Measurements from ENCODE around the gene HFE. TPM values are rescaled to one million over a fixed set of nuclear protein-coding genes. Genes with fewer than 3 reads are reported as not detected.
"Not testable (repeated sequence)": the region's sequence is repeated elsewhere in the genome, so short reads cannot be mapped to it uniquely, and the experiment has no call there.

Gene HFE
- total RNA-seq, 1 donor from 2014 or later = 3.4 TPM

DNA sequence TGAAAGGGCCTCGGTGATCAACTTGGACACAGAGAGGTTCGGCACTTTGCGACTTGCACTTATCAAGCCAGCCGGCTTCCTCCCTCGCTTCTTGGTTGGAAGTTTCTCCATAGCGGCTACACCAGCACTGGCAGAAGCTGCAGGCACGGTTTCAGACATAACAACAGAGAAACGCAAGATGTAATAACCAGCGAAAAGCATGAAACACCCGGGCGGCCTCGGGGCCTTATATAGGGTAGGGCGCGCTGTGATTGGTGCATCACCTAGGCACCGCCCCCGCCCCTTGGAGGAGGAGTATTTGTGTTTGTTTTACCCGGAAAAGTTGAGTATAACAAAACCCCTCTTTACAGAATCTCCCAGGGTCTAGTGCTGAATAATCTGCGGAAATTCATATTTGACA lies 20.7 kb downstream of the HFE start:
- intact Hi-C loops (cut with micrococcal nuclease) = no loop called here
- H3K27me3 ChIP-seq (ENCODE audit: low read depth) = no peaks in the 10 kb centered on the region

DNA sequence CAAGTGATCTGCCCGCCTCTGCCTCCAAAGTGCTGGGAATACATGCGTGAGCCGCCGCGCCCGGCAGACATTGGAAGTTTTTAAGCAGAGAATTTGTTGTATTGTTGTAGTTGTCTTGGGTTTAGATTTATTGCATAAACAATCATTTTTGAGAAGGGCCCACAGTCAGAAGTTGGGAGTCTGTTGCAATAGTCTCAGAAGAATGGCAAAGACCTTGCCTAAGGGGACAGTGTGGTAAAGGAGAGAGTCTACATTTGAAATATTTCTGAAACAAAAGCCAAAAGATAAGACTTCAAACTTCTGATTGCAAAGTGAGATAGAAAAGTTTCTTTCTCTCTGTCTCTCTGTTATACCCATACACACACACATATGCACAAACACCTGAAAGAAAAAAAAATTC lies 22.5 kb downstream of the HFE start:
- TF ChIP-seq CTCF (IDR thresholded peaks at IDR 0.05; ENCODE audit: borderline replicate concordance) = no peak
- no peaks in the 10 kb centered on the region for H3K4me1 ChIP-seq
- H3K4me3 ChIP-seq = no peak overlapping the region
- intact Hi-C loops (cut with micrococcal nuclease) = no loop called here
- H3K27me3 ChIP-seq (ENCODE audit: low read depth) = no peaks in the 10 kb centered on the region
- H3K36me3 ChIP-seq = no peaks in the 10 kb centered on the region
- H3K9me3 ChIP-seq (replicated peaks) = no peaks in the 10 kb centered on the region
- DNase-seq = no peak
- H3K27ac ChIP-seq (replicated peaks) = no peak overlapping the region

More for the DNA sequence above, 20.7 kb downstream of the HFE start:
- H3K9me3 ChIP-seq (replicated peaks) = no peaks in the 10 kb centered on the region
- peaks cover 13% of the 10 kb centered on the region for H3K4me1 ChIP-seq
- TF ChIP-seq CTCF (IDR thresholded peaks at IDR 0.05; ENCODE audit: borderline replicate concordance) = no peak
- DNase-seq = no peak
- no peak overlapping the region for H3K4me3 ChIP-seq
- H3K36me3 ChIP-seq = no peaks in the 10 kb centered on the region
- no peak overlapping the region for H3K27ac ChIP-seq (replicated peaks)

DNA sequence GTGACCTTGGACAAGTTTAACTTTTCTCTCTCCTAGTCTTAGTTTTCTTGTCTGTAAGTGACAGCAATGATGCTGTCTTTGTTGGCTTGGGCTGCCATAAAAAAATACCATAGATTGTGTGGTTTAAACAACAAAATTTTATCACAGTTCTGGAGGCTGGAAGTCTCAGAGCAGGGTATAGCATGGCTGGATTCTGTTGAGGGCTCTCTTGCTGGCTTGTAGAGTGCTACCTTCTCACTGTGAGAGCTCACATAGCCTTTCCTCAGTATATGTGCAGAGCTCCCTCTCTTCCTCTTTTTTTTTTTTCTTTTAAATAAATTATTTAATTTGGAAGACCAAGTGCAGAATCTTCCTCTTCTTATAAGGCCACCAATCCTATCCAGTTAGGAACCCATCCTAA lies 26.3 kb downstream of the HFE start:
- intact Hi-C loops (cut with micrococcal nuclease) = no loop called here
- no peak overlapping the region for H3K27ac ChIP-seq (replicated peaks)
- no peaks in the 10 kb centered on the region for H3K36me3 ChIP-seq
- no peaks in the 10 kb centered on the region for H3K27me3 ChIP-seq (ENCODE audit: low read depth)
- no peak for DNase-seq
- H3K9me3 ChIP-seq (replicated peaks) = no peaks in the 10 kb centered on the region
- H3K4me1 ChIP-seq = no peaks in the 10 kb centered on the region
- no peak for TF ChIP-seq CTCF (IDR thresholded peaks at IDR 0.05; ENCODE audit: borderline replicate concordance)
- no peak overlapping the region for H3K4me3 ChIP-seq

DNA sequence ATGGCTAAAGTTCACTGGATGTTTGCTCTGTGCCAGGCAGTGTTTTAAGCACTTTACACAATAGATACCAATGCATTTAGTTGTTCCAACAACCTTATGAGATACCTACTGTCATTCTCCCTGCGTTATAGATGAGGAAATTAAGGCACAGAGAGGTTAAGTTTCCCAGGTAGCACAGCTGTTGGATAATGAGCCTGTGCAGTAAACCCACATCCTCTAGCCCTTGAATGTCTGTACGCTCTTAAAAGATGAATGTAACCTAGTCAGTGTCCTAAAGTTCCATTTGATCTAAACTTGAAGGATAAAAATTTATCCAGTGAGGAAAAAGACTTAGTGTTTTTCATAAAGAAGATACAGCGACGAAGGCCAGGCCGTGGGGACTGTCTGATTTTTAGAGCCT lies 28.0 kb downstream of the HFE start:
- intact Hi-C loops (cut with micrococcal nuclease) = no loop called here
- Histone ChIP-seq H3K27ac (replicated peaks) (no peak overlapping the region), H3K4me1 (no peaks in the 10 kb centered on the region), H3K27me3 (ENCODE audit: low read depth) (no peaks in the 10 kb centered on the region), H3K9me3 (replicated peaks) (no peaks in the 10 kb centered on the region), H3K36me3 (no peaks in the 10 kb centered on the region), H3K4me3 (no peak overlapping the region)
- no peak for DNase-seq
- no peak for TF ChIP-seq CTCF (IDR thresholded peaks at IDR 0.05; ENCODE audit: borderline replicate concordance)

DNA sequence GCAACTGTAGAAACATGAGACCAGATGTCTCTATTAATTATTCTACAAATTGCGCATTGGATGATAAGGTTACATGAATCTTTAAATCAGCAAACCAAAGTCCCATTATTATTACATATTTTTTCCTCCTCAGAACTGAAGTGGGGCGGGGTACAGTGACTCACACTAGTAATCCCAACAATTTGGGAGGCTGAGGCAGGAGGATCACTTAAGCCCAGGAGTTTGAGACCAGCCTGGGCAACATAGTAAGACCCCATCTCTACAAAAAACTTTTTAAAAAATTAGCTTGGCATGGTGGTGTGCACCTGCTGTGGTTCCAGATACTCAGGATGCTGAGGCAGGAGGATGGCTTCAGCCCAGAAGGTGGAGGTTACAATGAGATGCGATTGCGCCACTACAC lies 29.0 kb downstream of the HFE start:
- Histone ChIP-seq H3K9me3 (replicated peaks) (no peaks in the 10 kb centered on the region), H3K36me3 (no peaks in the 10 kb centered on the region), H3K27me3 (ENCODE audit: low read depth) (no peaks in the 10 kb centered on the region), H3K4me3 (no peak overlapping the region), H3K27ac (replicated peaks) (no peak overlapping the region), H3K4me1 (no peaks in the 10 kb centered on the region)
- DNase-seq = no peak
- TF ChIP-seq CTCF (IDR thresholded peaks at IDR 0.05; ENCODE audit: borderline replicate concordance) = no peak
- intact Hi-C loops (cut with micrococcal nuclease) = no loop called here

GRCh38 chr6:26118999-26119398 lies 31.8 kb downstream of the HFE start:
- TF ChIP-seq CTCF (IDR thresholded peaks at IDR 0.05; ENCODE audit: borderline replicate concordance) = no peak
- Histone ChIP-seq H3K4me3 (no peak overlapping the region), H3K27me3 (ENCODE audit: low read depth) (no peaks in the 10 kb centered on the region), H3K9me3 (replicated peaks) (no peaks in the 10 kb centered on the region), H3K4me1 (peaks cover 12% of the 10 kb centered on the region), H3K27ac (replicated peaks) (no peak overlapping the region), H3K36me3 (no peaks in the 10 kb centered on the region)
- DNase-seq = no peak
- intact Hi-C loops (cut with micrococcal nuclease) = no loop called here

DNA sequence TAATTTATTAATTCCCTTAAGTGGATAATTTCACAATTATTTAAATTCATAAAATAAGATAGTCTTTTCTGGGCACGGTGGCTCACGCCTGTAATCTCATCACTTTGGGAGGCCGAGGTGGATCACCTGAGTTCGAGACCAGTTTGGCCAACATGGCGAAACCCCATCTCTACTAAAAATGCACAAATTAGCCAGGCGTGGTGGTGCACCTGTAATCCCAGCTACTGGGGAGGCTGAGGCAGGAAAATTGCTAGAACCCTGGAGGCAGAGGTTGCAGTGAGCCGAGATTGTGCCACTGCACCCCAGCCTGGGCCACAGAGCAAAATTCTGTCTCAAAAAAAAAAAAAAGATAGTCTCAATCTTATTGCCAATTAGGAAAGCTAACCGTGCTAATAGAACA lies 32.9 kb downstream of the HFE start:
- peaks cover 22% of the 10 kb centered on the region for H3K4me1 ChIP-seq
- H3K27ac ChIP-seq (replicated peaks); H3K27me3 ChIP-seq (ENCODE audit: low read depth); DNase-seq; H3K36me3 ChIP-seq; H3K4me3 ChIP-seq; intact Hi-C loops (cut with micrococcal nuclease); H3K9me3 ChIP-seq (replicated peaks): not testable (repeated sequence)
